Measurements from ENCODE around the gene AGPAT2.

AGPAT2 gene

GRCh38 chr9:136688274-136689107 is 1.2 kb upstream of the AGPAT2 start:
- peak; percentile 78 for DNase-seq (ENCODE audit: low spot score)
- TF ChIP-seq CTCF (IDR thresholded peaks at IDR 0.05; ENCODE audit: extremely low read depth, insufficient read depth, missing control alignments) = no peak
- in situ Hi-C loops (cut with MboI; ENCODE audit: low pct_unique_long_range_greater_than_20kb, low sequenced_read_pairs, unreplicated experiment) = no loop called here

GRCh38 chr9:136687721-136688223 is 515 bp upstream of the AGPAT2 start:
- TF ChIP-seq CTCF (IDR thresholded peaks at IDR 0.05; ENCODE audit: extremely low read depth, insufficient read depth, missing control alignments) = no peak
- in situ Hi-C loops (cut with MboI; ENCODE audit: low pct_unique_long_range_greater_than_20kb, low sequenced_read_pairs, unreplicated experiment) = no loop called here
- no peak for DNase-seq (ENCODE audit: low spot score)

- DNase-seq (ENCODE audit: low spot score) = no peak
- no peak for TF ChIP-seq CTCF (IDR thresholded peaks at IDR 0.05; ENCODE audit: extremely low read depth, insufficient read depth, missing control alignments)
- in situ Hi-C loops (cut with MboI; ENCODE audit: low pct_unique_long_range_greater_than_20kb, low sequenced_read_pairs, unreplicated experiment) = no loop called here
Observed at GRCh38 chr9:136686534-136686793, 793 bp downstream of the AGPAT2 start.

- no peak for DNase-seq (ENCODE audit: low spot score)
- in situ Hi-C loops (cut with MboI; ENCODE audit: low pct_unique_long_range_greater_than_20kb, low sequenced_read_pairs, unreplicated experiment) = no loop called here
Observed at GRCh38 chr9:136685790-136686533, 1.3 kb downstream of the AGPAT2 start.

GRCh38 chr9:136685216-136685615 is 2.0 kb downstream of the AGPAT2 start:
- TF ChIP-seq CTCF (IDR thresholded peaks at IDR 0.05; ENCODE audit: extremely low read depth, insufficient read depth, missing control alignments) = no peak
- in situ Hi-C loops (cut with MboI; ENCODE audit: low pct_unique_long_range_greater_than_20kb, low sequenced_read_pairs, unreplicated experiment) = no loop called here
- DNase-seq (ENCODE audit: low spot score) = no peak

More at GRCh38 chr9:136685790-136686533, 1.3 kb downstream of the AGPAT2 start:
- no peak for TF ChIP-seq CTCF (IDR thresholded peaks at IDR 0.05; ENCODE audit: extremely low read depth, insufficient read depth, missing control alignments)

GRCh38 chr9:136684799-136685198 is 2.5 kb downstream of the AGPAT2 start:
- no peak for DNase-seq (ENCODE audit: low spot score)
- TF ChIP-seq CTCF (IDR thresholded peaks at IDR 0.05; ENCODE audit: extremely low read depth, insufficient read depth, missing control alignments) = no peak
- in situ Hi-C loops (cut with MboI; ENCODE audit: low pct_unique_long_range_greater_than_20kb, low sequenced_read_pairs, unreplicated experiment) = no loop called here

Data from GM13977 (cell line).